HT-29 (cell line): ENCODE results near the gene TBC1D2. TPM values are rescaled to one million over a fixed set of nuclear protein-coding genes. Genes with fewer than 3 reads are reported as not detected.
"Not testable (repeated sequence)": the region's sequence is repeated elsewhere in the genome, so short reads cannot be mapped to it uniquely, and the experiment has no call there.

Experiments used
- DNase-seq: peaks from one replicate; pipeline ENCODE4 v3.0.0-alpha.2; 2015; ENCODE audit warnings: low spot score
- total RNA-seq: library from RNA; depleted of rRNA; stranded (reverse); fragments of >200 nt; shearing (Covaris generic); gene quantifications from 2 replicates; pipeline ENCODE4 v1.2.3, GENCODE V29; 2014

Gene TBC1D2
- total RNA-seq, 1 experiment from 2014 or later, result 16.0 TPM

DNA sequence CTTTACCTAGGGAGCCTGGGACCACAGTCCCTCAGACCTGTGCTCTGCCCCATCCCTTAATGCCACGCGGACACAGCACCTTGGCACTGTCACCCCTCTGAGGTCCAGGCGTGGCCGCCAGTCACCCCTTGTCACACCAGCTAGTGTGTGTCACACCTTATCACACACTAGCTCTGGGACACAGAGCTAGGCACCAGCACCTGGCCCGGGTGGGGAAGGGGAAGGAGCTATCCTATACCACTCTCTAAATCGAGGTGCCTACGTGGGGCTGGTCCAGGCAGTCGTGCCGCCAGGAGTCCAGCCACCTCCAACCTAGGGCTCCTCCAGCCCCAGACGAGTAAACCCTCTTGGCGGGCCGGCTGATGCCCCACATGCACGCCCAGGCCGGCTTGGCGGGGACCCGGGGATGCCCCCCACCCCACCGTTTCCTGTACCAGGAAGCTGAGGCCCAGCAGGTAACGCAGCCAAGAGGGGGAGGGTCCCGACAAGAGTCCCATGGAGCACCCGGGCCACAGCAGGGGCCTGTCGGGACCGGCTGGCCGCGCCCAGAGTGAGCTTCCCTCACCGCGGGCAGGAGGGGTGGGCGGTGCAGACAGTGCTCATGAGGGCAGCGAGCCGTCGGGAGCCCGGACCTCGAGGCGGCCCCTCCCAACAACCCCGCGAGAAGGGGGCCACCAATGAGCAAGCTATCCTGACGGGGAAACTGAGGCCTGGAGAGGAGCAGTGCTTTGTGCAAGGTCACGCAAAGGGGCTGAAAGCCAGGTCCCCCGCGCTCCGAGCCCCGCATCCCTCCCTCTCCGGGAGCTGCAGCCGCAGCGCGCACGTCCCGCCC lies 63.6 kb downstream of the TBC1D2 start:
- peak; percentile 41 for DNase-seq

DNA sequence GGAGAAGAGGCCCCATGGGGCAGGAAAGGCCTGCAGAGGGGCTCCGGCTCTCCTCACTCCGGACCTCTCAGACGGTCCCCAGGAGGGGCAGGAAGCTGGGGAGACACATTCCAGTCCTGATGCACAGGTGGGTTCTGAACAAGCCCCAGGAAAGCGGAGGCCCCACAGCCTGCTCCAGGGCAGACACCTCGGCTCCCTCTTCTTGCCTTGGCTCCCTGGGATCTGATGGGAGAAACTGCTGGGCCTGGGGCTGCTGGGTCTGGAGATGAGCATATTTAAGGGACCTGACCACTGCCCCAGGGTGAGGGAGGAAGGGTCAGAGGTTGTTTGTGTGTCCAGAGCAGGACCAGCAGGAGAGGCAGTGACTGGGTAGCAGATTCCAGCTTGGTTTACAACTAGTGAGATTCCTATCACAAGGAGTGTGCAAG lies 64.3 kb downstream of the TBC1D2 start:
- no peak for DNase-seq

DNA sequence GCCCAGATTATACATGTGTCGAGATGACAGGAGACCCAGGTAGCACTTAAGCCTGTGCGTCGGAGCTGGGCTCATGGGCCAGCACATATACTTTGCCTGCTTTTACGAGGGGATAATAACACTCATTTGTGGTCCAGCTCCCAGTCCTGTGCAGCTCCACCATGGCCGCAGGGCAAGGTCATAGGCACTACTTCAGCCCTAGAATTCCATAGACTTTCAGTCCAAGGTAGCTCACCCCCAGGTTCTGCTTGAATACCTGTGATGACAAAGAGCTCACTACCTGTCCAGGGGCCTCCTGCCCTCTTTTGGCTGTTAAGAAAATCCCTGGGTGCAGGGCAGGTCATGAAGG lies 64.7 kb downstream of the TBC1D2 start:
- no peak for DNase-seq

DNA sequence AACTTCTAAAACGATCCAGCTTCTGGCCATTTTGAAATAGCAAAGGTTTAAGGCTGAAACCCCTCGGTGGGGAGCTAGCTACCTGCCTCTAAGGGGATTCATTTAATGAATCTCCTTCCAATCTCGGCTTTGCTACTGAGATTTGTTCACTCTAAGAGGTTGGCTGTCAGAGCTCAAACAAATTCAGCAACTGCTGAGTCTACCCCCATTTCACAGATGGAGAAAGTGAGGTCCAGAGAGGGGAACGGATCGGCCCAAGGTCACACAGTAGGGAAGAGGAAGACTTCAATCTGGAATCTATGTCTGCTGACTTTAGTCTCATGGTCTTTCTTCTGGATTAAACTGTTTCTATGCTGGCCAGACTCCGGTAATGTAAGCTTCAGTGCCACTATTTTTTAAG lies 66.0 kb downstream of the TBC1D2 start:
- DNase-seq, result no peak

DNA sequence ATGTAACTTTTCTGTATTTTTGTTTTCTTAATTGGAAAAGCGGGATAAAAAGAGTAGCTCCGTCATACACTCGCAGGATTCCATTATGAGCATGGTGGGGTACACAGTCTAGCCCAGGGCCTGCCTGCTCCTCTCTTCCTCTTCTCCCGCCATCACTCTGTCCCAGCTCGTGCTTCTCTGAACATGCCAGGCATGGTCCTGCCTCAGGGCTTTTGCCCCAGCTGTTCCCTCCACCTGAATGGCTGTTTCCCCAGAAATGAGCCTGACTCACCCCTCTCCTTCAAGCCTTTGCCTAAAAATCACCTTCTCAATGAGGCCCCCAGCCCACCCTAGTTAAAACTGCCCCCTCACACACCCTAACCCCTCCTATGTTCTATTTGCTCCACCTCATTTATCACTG lies 67.5 kb downstream of the TBC1D2 start:
- DNase-seq, result no peak

DNA sequence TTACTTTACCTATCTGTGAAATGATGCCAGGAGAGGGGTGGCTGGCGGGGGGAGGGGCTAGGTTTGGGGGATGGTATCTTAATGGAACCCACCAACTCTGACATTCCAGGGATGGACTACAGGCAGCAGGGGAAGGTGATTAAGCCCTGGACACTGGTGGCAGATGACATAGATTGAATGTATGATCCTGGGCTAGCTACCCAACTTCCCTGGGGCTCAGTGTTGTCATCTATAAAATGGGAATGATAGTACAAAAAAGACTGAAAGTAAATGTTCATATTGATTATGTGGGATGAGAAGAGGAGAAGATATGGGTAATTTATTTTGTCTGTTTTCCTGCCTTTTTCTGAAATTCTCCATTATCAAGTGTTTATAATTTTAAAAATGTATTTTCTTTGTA lies 69.2 kb downstream of the TBC1D2 start:
- DNase-seq, result no peak

DNA sequence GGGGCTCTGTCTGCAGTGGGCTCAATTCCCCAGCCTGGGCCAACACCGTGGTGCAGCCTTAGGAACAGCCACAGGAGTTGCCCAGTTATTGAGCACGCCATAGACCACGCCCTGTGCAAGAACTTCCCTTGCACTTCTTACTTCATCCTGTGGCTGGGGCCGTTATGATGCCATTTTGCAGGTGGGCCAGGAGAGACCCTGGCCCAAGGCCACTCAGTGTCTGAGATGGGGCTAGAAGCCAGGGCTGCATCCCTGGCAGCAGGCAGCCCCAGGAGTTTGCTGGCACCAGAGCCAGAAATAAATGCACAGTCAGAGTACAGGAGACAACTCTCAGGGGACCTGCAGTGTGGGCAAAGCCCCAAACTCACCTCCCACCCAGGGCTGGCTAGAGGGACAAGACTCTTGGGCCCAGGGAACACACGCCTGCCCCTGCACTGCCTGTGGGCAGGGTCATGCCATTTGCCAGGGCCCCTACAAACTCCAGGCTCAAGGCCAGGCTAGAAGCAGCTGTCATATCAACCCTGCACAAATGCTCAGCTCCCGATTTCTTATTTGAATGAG lies 69.8 kb downstream of the TBC1D2 start:
- DNase-seq, result no peak

DNA sequence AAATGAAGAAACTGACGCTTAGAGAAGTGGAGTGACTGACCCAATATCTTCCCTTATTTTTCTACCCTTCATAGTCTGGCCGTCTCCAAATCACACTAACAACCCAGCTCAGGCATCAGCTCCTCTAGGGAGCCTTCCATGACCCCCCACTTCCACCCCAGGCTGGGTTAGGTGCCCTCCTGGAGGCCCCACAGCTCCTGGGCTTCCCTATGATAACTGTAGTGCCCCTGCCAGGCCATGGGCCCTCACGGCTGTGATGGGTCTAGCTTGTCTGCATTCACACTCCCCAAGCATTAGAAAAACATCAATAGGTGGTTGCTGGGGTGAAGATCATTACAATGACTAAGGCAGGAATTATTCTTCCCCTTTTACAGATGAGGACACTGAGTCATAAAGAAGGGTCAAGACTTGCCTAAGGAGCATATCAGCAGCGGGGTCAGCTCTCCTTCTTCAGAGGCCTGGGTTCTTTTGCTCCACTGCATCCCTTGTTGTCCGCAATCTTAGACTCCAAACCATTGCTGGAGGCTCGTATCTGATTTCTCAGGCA lies 70.4 kb downstream of the TBC1D2 start:
- no peak for DNase-seq

DNA sequence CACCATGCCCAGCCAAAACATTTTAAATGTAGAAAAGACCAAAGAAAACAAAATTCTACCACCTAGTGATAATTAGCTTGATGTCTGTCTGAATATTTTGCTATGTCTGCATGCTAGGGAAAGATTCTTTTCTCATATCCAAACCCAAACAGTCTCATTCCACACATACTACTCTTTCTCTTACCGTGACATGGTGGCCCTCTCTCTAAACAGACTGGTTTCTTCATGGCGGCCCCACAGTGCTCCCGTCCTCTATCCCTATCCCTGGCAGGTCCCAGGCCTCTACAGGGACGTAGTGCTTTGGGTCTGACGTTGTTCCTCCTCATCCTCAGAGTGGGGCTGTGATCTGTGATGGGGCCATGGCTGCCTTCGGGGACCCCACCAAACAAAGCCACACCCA lies 71.1 kb downstream of the TBC1D2 start:
- no peak for DNase-seq

DNA sequence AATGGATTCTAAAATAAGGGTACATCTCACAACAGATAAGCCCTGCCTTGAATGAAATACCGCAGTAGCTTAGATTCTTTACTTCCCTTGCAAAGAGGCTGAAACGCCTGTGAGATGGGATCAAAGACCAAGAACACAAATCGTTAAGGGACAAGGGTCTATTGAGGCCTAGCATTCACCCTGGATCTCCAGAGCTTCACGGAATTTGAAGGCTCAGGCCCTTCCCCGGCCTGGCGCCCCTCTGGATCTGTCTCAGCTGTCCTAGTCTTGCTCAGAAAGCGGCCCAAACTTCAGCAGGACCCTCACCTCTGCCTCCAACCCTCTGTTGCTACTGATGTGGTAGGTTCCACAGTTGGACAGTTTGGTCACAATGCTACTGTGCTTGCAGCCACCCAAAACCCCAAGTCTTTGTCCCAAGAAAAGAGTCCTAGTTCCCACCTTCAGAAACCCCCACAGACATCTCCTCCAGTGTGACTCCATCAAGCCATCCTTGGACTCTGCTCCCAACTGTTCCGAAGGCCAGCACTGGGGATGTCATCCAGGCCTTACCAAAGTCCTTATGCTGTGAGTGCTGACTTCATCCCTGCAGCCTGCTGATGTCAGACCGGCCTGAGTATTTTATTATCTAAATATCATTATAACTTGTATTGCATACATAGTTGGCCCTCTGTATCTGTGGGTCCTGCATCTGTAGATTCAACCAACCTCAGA lies 72.4 kb downstream of the TBC1D2 start:
- DNase-seq, result no peak

DNA sequence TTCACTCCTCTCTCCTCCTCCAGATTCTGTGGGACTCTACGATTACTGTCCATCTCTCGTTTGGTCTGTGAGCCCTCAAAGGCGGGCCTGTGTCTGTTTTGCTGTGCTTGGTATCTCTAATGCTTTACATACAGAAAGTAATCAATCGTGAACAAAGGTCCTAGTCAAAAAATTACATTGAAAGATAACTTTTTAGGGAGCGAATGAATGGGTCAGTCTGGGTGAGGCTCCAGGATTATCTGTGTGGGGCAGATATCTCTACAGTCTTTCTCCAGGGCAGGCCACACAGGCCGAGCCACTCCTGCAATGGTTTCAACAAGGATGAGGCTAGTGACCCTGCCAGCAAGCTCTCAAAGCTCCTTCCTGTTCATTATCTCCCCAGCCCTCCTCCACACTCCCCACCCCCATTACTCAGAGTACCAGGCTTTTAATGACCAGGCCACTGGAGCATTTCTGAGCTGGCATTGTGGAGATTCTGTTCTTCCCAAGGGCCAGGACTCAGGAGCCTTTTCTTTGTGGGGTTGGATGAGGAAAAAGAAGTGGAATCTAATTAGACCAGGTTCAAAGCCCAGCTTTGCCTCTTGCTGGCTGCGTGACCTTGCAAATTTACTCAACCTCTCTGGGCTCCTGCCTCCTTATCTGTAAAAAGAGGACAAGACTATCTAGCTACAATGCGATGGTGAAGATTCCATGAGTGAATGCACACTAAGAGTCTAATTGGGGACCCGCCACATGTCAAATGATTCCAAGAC lies 73.2 kb downstream of the TBC1D2 start:
- no peak for DNase-seq

DNA sequence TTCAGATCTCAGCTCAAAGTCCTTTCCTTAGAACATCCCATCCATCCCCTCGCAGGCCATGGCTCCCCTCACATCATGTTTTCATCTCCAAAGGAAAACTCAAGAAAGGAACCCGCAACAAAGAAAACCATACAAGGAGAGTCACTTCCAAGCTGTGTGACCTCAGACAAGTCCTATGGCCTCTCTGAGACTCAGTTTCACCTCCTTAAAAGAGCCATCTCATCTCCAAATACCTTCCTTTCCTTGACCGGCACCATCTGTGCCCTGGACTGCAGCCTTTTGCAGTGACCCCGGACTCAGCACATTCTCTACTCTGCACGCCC lies 73.7 kb downstream of the TBC1D2 start:
- DNase-seq, result no peak

DNA sequence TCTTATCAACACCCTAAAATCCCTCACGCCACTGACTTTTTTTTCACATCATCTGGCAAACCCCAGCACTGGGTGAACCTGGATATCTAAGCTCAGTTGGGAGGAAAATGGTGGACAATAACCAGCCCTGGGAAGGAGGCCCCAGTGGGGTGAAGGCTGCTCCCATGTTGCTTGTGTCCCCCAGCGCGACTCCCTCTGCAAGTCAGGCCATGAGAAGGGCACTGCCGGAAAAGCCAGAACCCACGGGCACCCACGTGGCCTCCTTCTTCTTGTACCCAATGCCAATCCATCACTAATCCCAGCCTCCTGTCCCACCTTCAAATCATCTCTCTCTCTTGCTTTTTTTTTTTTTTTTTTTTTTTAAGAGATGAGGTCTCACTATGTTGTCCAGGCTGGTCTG lies 74.5 kb downstream of the TBC1D2 start:
- DNase-seq, result no peak

DNA sequence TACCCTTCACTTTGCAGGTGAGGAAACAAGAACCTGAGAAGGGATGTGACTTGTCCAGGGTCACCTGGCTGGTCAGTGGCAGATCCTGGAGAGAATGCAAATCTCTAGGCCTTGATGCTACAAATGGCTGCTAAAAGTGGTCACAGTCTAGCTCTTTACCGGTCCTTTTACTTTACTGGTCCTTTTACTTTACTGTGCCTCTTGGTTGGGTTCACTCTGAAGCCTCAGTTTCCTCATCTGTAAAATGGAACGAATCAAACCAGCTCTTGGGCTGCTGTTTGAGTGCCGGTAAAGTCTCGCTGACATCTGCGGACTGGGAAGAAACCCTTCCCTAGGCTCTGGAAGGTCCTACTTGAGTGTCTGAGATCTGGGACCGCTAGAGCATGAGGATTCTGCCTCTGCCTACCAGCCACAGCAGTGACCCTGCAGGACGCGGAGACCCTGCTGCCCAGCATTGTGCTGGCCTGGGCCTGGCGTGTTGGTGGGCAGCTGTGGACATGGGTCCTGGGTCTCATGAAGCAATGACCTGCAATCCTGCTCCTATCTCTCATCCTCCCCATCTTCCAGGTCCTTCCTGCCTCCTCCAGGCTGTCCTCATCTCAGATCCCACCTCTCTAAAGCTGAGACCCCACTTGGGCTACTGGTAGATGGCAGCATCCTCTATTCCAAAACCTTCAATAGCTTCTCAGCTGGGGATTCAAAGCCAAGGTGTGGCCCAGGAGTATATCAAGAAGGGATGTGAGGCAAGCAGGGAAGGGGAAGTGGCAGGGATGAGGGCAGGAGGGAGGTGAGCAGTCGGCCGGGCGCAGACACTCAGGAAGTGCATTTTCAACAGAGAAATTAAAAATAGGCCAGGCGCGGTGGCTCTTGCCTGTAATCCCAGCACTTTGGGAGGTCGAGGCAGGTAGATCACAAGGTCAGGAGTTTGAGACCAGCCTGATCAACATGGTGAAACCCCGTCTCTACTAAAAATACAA lies 76.3 kb downstream of the TBC1D2 start:
- DNase-seq, result no peak

DNA sequence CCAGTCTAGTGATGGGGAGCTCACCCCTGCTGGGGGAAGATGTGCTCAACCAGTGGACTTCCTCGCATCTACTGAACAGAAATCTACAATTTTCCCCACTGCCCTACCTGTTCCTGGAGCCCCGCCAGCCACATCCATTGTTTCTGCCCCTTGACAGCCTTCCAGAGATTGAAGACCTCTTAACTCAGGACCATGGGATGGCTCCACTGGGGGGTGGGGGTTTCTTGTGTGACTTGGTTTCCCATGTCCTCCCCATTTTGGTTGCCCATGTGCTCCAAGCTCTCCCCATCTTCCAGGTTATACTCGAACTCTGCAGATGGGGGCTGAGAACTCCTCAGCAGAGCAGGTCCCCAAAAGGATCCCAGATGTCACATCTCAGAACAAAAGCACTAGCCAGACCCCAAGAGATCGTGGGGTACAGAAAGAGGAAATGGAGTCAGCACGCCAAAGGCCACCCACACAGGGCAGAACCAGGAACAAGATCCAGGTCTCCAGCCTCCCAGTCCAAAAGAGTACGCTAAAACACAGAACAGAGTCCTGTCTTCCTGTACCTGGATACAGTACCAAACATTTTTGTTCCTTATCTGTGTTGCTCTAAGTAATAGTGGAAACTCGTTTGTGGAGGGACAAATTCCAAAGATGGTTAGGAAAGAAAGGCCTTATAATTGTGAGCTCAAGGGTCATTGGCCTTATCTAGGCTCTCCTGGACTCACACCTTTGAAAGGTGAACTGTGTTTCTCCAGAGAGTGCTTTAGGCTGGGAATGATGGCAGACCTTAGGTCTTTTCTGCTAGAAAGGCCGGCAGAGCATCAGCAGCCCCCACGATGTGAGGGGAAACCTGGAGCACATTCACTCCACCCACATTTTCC lies 78.8 kb downstream of the TBC1D2 start:
- no peak for DNase-seq

DNA sequence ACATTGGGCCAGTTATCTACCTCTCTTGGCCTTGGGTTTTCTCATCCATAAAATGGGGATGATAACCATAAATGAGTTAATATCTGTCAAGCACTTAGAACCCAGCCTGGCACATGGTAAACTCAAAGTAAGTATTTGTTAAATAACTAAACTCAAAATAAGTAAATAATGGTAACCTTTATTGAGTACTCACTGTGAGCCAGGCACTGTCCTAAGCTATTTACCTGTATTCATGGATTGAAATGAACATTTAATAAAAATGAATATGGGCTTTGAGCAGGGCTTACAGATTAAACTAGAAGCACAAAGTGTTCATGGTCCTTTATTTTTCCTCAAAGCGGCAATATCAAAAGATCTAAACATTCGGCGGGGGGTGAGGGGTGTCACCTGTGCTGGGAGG lies 79.7 kb downstream of the TBC1D2 start:
- DNase-seq, result no peak

DNA sequence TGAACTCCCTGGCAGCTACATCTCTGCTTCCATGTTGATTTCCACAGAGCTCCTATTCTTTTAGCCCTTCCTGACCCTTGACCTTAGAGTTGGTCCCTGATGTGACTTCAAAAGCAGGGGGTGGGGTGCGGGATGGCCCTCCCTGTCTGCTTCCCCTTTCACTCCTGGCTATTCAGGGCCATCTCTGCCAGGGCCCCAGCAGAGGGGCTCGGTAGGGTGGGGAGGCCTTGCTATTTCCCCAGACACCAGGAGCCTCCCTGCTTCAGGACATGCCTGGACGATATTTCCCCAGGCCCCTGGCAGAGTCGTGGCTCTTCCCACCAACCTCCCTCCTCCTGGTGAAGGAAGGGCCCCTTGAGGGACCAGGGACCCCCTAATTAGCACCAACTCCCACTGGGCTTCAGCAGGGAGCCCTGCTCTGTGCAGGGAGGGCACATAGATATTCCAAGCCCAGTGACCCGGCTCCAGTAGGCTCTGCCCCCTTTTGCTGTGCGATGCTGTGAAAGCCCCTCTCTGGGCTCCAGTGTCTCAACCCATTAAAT lies 80.3 kb downstream of the TBC1D2 start:
- DNase-seq, result no peak

DNA sequence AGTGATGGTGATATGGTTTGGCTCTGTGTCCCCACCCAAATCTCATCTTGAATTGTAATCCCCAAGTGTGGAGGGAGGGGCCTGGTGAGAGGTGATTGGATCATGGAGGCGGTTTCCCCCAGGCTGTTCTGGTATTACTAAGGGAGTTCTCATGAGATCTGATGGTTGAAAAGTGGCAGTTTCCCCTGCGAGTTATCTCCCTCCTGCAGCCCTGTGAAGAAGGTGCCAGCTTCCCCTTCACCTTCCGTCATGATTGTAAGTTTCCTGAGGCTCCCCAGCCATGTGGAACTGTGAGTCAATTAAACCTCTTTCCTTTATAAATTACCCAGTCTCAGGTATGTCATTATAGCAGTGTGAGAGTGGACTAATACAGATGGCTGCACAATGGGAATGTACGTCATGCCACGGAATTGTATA lies 80.9 kb downstream of the TBC1D2 start:
- not testable (repeated sequence) for DNase-seq

DNA sequence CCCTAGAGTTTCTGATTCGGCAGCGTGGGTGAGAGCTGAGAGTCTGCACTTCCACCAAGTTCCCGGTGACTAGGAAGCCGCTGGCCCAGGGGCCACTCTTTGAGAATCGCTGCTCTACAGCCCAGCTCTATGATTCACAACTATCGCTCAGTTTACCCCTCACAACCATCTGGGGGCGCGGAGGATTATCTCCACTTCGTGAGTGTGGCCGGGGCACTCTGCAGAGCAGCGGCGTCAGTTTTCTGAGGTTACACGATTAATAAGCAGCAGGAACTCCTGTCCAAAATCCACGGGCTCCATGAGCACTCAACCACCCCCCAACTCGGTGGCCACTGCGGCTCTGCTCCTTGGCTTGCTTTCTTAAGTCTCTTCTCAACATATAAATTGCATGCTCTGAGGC lies 82.3 kb downstream of the TBC1D2 start:
- no peak for DNase-seq

DNA sequence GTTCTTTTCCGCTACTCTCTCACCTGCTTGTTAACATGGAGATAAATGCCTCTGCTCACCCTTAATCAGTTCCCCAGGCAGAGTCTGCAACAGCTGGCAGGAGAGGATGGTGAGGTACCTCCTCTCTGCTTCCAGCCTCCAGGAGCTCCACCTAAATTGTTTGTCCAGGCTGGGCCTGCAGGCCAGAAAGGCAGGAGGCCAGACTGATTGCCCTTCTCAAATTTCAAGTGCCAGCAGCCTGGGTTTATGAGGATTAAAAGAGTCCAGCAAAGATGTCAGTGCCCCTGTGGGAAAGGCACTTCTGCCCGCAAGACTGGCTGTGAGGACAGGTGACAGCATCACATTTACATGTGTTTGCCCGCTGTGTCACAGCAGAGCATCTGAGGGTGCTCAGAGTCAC lies 82.8 kb downstream of the TBC1D2 start:
- DNase-seq, result peak; percentile 39
